Esophagus muscularis mucosa (tissue), 4 donors: ENCODE data around the gene PCSK6.

Source experiments
- EP300 ChIP-seq: sonication (generic); formaldehyde crosslinking; IDR thresholded peaks from one replicate; pipeline ENCODE4 v1.6.1; 2017; ENCODE audit warnings: antibody characterized with exemption
- POLR2A ChIP-seq: fragments of 450-650 bp; IDR thresholded peaks from one replicate; pipeline ENCODE4 v1.6.1; 2017; ENCODE audit warnings: antibody characterized with exemption, moderate library complexity, mild to moderate bottlenecking, low read depth
- TF ChIP-seq, protein P1 (sequence below), 3 experiments: fragments of 200-600 bp in 2 of 3; fragments of 450-650 bp in 1 of 3; sonication (generic) in 2 of 3; IDR thresholded peaks; one replicate each; pipeline ENCODE4 v1.5.1; 2017 to 2019; ENCODE audit warnings: antibody characterized with exemption in 3 of 3, mild to moderate bottlenecking in 2 of 3, moderate library complexity in 1 of 3

DNA sequence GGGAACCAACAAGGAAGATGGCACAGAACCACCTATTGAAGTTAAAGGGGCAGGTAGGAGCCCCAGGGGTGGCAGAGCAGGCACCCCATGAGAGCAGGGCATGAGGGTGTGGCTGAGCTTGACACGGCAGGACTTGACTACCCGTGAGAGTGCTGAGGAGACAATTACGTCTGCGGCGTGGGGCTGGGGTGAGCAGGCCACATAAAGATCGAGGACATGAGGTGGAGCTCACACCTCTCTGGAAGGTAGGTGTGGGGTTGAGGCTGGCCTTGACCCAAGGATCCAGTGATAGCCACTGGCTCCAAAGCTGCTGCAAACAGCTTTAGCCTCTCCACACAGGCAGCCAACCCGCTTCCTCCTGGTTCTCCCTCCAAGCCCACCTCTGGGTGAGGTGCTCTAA, 64.5 kb downstream of the PCSK6 start:
- TF ChIP-seq, protein P1, sequence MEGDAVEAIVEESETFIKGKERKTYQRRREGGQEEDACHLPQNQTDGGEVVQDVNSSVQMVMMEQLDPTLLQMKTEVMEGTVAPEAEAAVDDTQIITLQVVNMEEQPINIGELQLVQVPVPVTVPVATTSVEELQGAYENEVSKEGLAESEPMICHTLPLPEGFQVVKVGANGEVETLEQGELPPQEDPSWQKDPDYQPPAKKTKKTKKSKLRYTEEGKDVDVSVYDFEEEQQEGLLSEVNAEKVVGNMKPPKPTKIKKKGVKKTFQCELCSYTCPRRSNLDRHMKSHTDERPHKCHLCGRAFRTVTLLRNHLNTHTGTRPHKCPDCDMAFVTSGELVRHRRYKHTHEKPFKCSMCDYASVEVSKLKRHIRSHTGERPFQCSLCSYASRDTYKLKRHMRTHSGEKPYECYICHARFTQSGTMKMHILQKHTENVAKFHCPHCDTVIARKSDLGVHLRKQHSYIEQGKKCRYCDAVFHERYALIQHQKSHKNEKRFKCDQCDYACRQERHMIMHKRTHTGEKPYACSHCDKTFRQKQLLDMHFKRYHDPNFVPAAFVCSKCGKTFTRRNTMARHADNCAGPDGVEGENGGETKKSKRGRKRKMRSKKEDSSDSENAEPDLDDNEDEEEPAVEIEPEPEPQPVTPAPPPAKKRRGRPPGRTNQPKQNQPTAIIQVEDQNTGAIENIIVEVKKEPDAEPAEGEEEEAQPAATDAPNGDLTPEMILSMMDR (IDR thresholded peaks at IDR 0.05): no peak
- TF ChIP-seq EP300: no peak
- TF ChIP-seq POLR2A: no peak
